SK-N-SH treated with all-trans-retinoic acid at 6 μM for 48 hours (cell line): ENCODE measurements around the gene DNER.

Experiments
- BACH2 ChIP-seq: fragments of 250-450 bp; sonication (Bioruptor Pico); IDR thresholded peaks from 2 replicates; pipeline ENCODE4 v1.9.0; 2021; ENCODE audit warnings: mild to moderate bottlenecking, borderline replicate concordance
- CREB5 ChIP-seq: fragments of 250-450 bp; sonication (Bioruptor Pico); IDR thresholded peaks from 2 replicates; pipeline ENCODE4 v1.5.1; 2020; ENCODE audit warnings: low read depth, mild to moderate bottlenecking, moderate library complexity
- CSDC2 ChIP-seq: fragments of 250-450 bp; sonication (Bioruptor Pico); IDR thresholded peaks from 2 replicates; pipeline ENCODE4 v1.5.0; 2020; ENCODE audit warnings: mild to moderate bottlenecking, moderate library complexity
- ISL1 ChIP-seq: fragments of 250-450 bp; sonication (Bioruptor Pico); IDR thresholded peaks from 2 replicates; pipeline ENCODE4 v2.1.2; 2022; ENCODE audit warnings: mild to moderate bottlenecking, moderate library complexity
- PATZ1 ChIP-seq: fragments of 250-450 bp; sonication (Bioruptor Pico); IDR thresholded peaks from 2 replicates; pipeline ENCODE4 v1.8.0; 2020; ENCODE audit warnings: mild to moderate bottlenecking, moderate library complexity, borderline replicate concordance
- TCF4 ChIP-seq: fragments of 250-450 bp; sonication (Bioruptor Pico); IDR thresholded peaks from 2 replicates; pipeline ENCODE4 v1.8.0; 2021; ENCODE audit warnings: mild to moderate bottlenecking, moderate library complexity, borderline replicate concordance
- ZFP3 ChIP-seq: fragments of 250-450 bp; sonication (Bioruptor Pico); IDR thresholded peaks from 2 replicates; pipeline ENCODE4 v1.5.0; 2020; ENCODE audit warnings: mild to moderate bottlenecking, moderate library complexity
- ZNF8 ChIP-seq: fragments of 450-650 bp; formaldehyde crosslinking; IDR thresholded peaks from 2 replicates; pipeline ENCODE4 v1.5.0; 2020; ENCODE audit warnings: mild to moderate bottlenecking, moderate library complexity

- TF ChIP-seq ZFP3 (no peak), ISL1 (CRISPR knock-in tag) (no peak), ZNF8 (CRISPR knock-in tag) (no peak), PATZ1 (CRISPR knock-in tag) (no peak), CREB5 (no peak), CSDC2 (CRISPR knock-in tag) (no peak), BACH2 (CRISPR knock-in tag) (no peak), TCF4 (CRISPR knock-in tag) (no peak)
Measured at GRCh38 chr2:229591611-229592010, 122.7 kb downstream of the DNER start.
